ENCODE data around the gene CCDC33. TPM values are rescaled to one million over a fixed set of nuclear protein-coding genes. Genes with fewer than 3 reads are reported as not detected.

CCDC33 gene
- total RNA-seq, 1 experiment from 2014 or later = 10.6 TPM

DNA sequence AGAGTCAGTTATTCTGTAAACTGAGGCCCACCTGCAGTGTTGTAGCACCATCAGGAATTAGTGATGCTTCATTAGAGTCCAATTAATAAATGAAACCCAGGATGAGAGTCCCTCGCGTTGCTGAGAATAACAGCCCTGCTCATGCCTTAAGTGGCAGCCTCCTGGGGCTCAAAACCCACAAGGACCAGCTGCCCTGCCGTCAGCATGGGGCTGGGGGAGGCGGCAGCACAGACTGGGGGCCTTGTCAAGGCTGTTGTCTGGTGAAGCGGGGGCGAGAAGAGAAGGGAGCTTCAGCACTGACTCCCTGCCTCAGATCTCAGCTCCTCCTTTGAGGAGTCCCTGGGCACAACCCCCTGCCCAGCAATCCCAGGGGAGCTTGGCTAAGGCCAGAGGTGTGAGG is 21.0 kb downstream of the CCDC33 start (continued):
- TF ChIP-seq ZNF138 (CRISPR knock-in tag; conservative IDR thresholded peaks at IDR 0.05) = no peak
- no peak for TF ChIP-seq FOXK1 (CRISPR knock-in tag; IDR thresholded peaks at IDR 0.05)
- TF ChIP-seq, protein P1, sequence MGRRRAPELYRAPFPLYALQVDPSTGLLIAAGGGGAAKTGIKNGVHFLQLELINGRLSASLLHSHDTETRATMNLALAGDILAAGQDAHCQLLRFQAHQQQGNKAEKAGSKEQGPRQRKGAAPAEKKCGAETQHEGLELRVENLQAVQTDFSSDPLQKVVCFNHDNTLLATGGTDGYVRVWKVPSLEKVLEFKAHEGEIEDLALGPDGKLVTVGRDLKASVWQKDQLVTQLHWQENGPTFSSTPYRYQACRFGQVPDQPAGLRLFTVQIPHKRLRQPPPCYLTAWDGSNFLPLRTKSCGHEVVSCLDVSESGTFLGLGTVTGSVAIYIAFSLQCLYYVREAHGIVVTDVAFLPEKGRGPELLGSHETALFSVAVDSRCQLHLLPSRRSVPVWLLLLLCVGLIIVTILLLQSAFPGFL (CRISPR knock-in tag; IDR thresholded peaks at IDR 0.05; ENCODE audit: borderline replicate concordance) = no peak
- no peak for TF ChIP-seq ZNF671 (CRISPR knock-in tag; IDR thresholded peaks at IDR 0.05)
- TF ChIP-seq JUN (CRISPR knock-in tag; IDR thresholded peaks at IDR 0.05) = no peak
- TF ChIP-seq, protein P2, sequence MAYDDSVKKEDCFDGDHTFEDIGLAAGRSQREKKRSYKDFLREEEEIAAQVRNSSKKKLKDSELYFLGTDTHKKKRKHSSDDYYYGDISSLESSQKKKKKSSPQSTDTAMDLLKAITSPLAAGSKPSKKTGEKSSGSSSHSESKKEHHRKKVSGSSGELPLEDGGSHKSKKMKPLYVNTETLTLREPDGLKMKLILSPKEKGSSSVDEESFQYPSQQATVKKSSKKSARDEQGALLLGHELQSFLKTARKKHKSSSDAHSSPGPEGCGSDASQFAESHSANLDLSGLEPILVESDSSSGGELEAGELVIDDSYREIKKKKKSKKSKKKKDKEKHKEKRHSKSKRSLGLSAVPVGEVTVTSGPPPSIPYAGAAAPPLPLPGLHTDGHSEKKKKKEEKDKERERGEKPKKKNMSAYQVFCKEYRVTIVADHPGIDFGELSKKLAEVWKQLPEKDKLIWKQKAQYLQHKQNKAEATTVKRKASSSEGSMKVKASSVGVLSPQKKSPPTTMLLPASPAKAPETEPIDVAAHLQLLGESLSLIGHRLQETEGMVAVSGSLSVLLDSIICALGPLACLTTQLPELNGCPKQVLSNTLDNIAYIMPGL (CRISPR knock-in tag; IDR thresholded peaks at IDR 0.05) = no peak
- TF ChIP-seq ZNF232 (CRISPR knock-in tag; IDR thresholded peaks at IDR 0.05) = no peak

DNA sequence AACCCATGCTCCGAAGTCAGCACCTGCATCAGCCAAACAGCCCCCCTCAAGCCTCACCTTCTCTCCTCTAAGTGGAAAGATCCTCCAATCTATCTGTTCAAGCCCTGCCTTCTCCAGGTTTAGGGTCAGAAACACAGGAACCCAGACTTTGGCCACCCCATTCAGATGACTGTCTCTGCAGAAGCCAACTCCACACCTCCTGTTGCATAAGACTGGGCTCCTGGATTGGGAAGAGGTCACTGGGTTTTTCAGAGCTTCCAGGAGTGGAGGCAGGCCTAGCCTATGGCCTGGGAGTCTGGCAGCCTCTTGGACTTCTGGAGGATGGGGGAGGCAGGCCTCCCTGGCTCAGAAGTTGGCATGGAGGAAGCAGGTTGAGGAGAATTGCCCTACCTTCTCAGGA is 21.5 kb downstream of the CCDC33 start:
- Mint-ChIP-seq H3K9me3 (no peaks in the 10 kb centered on the region), H3K4me1 (peaks cover 13% of the 10 kb centered on the region), H3K27me3 (ENCODE audit: low read depth) (peaks cover 8% of the 10 kb centered on the region; the same call in 1 of the 2 replicates)

More for the DNA sequence above, 21.5 kb downstream of the CCDC33 start:
- H3K36me3 Mint-ChIP-seq = no peaks in the 10 kb centered on the region
- H3K4me3 Mint-ChIP-seq = no peak overlapping the region
- no peak for DNase-seq (ENCODE audit: low spot score)
- no peak overlapping the region for H3K27ac Mint-ChIP-seq
- TF ChIP-seq, protein P3, sequence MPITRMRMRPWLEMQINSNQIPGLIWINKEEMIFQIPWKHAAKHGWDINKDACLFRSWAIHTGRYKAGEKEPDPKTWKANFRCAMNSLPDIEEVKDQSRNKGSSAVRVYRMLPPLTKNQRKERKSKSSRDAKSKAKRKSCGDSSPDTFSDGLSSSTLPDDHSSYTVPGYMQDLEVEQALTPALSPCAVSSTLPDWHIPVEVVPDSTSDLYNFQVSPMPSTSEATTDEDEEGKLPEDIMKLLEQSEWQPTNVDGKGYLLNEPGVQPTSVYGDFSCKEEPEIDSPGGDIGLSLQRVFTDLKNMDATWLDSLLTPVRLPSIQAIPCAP (CRISPR knock-in tag; IDR thresholded peaks at IDR 0.05) = no peak
- no peak for TF ChIP-seq CBFB (CRISPR knock-in tag; IDR thresholded peaks at IDR 0.05; ENCODE audit: low read depth)
- no peak for TF ChIP-seq GTF2I (CRISPR knock-in tag; conservative IDR thresholded peaks at IDR 0.05)
- TF ChIP-seq, protein P4, sequence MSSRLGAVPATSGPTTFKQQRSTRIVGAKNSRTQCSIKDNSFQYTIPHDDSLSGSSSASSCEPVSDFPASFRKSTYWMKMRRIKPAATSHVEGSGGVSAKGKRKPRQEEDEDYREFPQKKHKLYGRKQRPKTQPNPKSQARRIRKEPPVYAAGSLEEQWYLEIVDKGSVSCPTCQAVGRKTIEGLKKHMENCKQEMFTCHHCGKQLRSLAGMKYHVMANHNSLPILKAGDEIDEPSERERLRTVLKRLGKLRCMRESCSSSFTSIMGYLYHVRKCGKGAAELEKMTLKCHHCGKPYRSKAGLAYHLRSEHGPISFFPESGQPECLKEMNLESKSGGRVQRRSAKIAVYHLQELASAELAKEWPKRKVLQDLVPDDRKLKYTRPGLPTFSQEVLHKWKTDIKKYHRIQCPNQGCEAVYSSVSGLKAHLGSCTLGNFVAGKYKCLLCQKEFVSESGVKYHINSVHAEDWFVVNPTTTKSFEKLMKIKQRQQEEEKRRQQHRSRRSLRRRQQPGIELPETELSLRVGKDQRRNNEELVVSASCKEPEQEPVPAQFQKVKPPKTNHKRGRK (CRISPR knock-in tag; IDR thresholded peaks at IDR 0.05; ENCODE audit: borderline replicate concordance) = no peak
- TF ChIP-seq HMGA2 (CRISPR knock-in tag; IDR thresholded peaks at IDR 0.05) = no peak
- TF ChIP-seq NR3C1 (CRISPR knock-in tag; conservative IDR thresholded peaks at IDR 0.05; ENCODE audit: low read depth) = no peak
- TF ChIP-seq, protein P5, sequence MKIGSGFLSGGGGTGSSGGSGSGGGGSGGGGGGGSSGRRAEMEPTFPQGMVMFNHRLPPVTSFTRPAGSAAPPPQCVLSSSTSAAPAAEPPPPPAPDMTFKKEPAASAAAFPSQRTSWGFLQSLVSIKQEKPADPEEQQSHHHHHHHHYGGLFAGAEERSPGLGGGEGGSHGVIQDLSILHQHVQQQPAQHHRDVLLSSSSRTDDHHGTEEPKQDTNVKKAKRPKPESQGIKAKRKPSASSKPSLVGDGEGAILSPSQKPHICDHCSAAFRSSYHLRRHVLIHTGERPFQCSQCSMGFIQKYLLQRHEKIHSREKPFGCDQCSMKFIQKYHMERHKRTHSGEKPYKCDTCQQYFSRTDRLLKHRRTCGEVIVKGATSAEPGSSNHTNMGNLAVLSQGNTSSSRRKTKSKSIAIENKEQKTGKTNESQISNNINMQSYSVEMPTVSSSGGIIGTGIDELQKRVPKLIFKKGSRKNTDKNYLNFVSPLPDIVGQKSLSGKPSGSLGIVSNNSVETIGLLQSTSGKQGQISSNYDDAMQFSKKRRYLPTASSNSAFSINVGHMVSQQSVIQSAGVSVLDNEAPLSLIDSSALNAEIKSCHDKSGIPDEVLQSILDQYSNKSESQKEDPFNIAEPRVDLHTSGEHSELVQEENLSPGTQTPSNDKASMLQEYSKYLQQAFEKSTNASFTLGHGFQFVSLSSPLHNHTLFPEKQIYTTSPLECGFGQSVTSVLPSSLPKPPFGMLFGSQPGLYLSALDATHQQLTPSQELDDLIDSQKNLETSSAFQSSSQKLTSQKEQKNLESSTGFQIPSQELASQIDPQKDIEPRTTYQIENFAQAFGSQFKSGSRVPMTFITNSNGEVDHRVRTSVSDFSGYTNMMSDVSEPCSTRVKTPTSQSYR (CRISPR knock-in tag; IDR thresholded peaks at IDR 0.05) = no peak
- POLR2A ChIA-PET = no interaction called here
- no peak for ATAC-seq
- CTCF ChIA-PET = interaction anchor here (1.7 kb wide), 1 partner anchor 50 kb away, joined by 8 read pairs; no protein-coding TSS in a partner anchor

All from WTC11 (cell line).